GM18526 (cell line): ENCODE measurements around the gene DLG2.

Experiments used
- POLR2A ChIP-seq: IDR thresholded peaks from 3 replicates; pipeline ENCODE4 v1.6.1; 2011; ENCODE audit not compliant: insufficient read length; ENCODE audit errors: extremely low read depth

DLG2 gene

DNA sequence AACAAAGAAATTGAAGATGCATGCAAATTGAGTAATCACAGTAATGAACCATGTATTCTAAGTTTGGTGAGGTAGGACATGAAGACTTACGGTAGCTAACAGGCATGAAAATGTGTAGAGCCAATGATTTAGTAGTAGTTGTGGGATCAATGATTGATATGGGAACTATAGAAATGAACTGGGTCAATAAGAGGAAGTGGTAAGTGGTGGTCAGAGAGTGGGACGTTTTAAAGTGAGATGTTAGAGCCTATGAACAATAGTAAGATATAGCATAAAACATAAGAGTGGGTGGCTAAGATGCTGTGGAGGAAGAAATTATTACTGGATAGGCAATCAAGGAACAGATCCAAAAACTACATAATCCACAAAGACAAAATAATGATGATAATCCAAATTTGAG lies 45.0 kb downstream of the DLG2 start:
- no peak for TF ChIP-seq POLR2A

DNA sequence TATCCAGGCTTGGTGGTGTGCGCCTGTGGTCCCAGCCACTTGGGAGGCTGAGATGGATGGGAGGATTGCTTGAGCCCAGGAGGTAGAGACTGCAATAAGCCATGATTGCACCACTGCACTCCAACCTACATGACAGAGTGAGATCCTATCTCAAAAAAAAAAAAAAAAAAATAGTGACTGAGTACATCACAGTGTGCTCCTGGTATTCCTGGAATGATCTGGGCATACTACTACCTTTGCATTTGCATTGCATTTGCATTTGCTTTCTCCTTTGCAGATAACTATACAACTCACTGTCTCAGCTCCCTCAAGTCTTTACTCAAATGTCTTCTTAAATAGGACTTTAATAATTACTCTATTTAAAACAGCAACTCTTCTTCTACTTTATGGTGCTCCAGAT lies 51.8 kb downstream of the DLG2 start:
- TF ChIP-seq POLR2A: no peak

DNA sequence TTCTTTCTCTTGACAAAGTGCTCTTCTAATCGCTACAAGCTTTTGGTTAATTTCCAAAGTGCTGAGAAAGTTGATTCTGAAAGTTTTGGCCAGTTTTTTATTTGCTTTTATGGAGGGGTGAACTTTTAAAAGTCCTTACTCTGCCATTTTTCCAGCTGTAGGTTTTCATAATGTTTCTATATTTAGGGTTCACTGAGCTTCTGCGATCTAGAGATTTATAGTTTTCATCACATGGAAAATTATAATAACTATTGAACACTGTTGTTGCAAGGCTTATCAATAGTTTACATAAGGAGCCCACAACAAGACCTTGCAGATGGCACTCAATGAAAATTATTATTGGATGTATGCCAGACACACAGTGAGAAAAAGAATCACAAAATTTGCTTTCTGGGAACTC lies 55.1 kb downstream of the DLG2 start:
- TF ChIP-seq POLR2A: no peak

DNA sequence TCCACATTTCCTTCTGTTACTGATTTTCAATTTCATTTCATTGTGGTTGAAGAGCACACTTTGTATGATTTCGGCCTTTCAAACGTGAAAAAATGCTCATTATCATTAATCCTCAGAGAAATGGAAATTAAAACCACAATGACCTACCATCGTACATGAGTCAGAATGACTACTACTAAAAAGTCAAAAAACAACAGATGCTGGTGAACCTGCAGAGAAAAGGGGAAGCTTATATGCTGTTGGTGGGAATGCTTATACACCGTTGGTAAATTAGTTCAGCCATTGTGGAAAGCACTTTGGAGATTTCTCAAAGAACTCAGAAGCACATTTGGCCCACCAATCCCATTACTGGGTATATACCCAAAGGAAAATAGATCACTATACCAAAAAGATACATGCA lies 57.6 kb downstream of the DLG2 start:
- no peak for TF ChIP-seq POLR2A

DNA sequence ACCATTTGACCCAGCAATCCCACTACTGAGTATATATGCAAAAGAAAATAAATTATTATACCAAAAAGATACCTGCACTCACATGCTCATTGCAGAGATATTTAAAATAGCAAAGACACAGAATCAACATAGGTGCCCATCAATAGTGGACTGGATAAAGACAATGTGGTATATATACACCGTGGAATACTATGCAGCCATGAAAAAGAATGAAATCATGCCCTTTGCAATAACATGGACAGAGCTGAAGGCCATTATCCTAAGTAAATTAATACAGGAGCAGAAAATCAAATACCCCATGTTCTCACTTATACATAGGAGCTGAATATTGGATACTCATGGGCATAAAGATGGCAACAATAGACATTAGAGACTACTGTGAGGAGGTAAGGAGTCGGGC lies 68.7 kb downstream of the DLG2 start:
- TF ChIP-seq POLR2A: no peak

DNA sequence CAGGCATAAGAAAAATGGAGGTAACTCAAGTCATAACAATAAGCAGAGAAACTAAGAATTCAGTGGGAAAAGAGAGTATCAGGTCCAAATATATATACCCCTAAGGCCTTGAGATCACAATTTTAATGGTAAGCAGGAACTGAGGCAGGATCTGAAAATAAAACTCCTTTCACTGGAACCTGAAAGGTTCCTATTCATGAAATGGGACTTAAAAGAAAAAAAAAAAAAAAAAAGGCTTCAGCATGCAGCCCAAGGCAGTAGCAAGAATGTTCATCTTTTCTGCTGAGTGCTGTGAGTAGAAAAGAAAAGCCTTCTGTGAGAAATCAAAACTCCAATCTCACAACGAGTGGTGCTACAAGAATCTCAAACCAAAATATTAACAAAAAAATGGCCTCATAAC lies 75.3 kb downstream of the DLG2 start:
- TF ChIP-seq POLR2A: no peak

DNA sequence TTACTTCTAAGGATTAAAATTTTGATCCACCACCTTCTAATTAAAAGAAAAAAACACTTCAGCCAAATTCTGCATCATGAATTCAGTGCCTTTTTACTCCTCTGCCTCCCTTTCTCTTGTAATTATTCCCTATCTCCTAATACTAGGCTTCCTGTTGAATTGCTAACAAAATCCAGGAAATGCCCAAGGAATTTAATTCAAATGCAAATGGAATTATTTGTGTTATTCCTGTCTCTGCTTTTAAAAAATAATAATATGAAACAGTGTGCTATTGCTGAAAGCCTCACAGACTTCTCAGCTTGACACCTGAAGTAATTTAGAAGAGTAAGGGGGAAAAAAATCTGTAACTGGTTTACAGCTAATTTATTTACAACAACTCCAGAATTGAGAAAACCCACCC lies 85.5 kb downstream of the DLG2 start:
- no peak for TF ChIP-seq POLR2A

DNA sequence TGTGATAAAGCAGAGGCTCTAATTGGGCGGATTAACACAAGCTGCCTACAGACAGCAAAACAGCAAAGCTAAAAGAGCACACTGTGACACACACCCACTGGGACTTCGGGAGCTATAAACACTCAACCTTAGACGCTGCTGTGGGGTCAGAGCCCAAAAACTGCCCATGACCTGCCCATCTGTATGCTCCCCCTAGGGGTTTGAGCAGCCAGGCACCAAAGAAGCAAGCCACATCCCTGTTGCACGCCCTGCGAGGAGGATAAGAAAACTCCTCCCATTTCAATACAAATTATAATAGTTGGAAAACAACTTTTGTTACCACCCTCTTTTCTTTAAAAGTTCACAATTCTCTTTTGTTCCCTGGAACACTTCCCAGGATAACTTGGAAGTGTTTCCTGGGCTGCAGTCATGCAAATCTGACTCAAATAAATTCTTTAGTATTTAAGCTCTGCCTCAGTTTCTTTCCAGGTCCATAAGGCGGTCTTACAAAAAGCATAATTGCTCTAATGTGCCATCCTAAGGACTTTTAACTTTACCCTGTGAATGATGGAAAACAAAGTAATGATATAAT lies 86.4 kb downstream of the DLG2 start:
- TF ChIP-seq POLR2A: no peak

DNA sequence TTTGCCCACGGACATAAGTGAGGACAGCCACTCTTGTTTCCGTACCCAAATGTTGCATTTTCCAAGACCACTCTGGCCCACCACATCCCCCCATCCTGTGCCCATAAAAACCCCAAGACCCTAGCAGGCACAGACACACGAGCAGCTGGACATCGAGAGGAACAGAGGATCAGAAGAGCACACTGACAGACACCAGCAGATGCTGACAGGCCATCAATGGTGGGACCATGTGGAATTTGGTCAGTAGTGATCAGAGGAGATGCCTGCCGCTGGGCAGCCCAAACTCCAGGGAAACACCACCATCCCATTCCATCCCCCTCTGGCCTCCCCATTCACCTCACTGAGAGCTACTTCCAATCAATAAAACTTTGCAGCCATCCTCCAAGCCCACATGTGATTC lies 87.0 kb downstream of the DLG2 start:
- TF ChIP-seq POLR2A: no peak

DNA sequence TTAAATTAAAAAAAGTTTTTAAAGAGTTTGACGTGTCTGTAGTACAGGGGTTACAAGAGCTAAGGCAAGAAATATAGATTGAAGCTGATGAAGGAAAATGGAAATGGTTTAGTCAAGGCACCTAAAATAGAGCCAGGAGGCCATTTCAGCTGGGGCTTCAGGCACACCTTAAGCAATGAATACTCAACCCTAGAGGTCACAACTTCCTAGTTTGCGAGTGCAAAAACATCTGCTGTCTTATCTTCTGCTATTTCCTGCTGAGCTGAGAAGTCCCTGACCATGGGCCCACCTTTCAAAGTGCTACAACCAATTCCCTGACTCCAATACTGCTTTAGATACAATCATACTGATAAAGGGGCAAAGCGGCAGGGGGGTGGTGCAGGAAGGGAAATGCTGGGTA lies 87.4 kb downstream of the DLG2 start:
- no peak for TF ChIP-seq POLR2A

DNA sequence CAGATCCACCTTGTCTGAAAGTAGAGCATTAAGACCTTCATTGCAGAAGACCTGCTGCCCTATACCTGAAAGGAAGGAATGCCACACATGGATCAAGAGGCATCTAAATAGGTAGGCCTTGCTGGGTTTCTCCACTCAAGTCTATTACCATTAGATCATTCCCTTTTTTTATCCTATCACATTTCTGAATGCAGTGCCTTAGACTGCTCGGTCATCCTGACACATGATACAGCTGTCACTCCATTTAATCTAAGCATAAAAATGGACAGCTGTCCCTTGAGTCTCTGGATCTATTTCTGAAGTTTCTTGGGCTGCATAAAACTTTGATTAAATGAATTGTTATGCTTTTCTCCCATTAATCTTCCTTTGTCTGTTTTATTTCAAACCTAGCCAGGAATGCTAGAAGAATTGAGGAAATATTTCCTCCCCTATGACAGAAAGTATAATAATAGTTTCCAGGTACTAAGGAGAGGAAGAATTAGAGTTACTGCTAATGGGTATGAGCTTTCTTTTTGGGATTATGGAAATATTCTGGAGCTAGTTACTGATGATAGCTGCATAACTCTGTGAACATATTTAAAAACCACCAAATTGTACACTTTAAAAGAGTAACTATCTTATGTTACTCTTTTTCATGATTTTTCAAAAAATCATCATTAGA lies 88.0 kb downstream of the DLG2 start:
- TF ChIP-seq POLR2A: no peak

DNA sequence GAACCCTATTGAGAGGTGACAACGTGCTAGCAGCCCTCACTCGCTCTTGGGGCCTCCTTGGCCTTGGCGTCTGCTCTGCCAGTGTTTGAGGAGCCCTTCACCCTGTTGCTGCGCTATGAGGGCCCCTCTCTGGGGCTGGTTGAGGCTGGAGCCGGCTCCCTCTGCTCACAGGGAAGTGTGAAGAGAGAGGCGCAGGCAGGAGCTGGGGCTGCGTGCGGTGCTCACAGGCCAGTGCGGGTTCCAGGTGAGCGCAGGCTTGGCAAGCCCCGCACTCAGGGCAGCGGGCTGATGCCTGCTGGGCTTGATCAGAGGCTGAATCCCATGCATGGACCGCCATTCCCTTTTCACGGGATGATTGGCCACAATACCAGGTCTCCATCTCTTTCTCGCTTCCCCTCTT lies 90.7 kb downstream of the DLG2 start:
- TF ChIP-seq POLR2A: no peak

DNA sequence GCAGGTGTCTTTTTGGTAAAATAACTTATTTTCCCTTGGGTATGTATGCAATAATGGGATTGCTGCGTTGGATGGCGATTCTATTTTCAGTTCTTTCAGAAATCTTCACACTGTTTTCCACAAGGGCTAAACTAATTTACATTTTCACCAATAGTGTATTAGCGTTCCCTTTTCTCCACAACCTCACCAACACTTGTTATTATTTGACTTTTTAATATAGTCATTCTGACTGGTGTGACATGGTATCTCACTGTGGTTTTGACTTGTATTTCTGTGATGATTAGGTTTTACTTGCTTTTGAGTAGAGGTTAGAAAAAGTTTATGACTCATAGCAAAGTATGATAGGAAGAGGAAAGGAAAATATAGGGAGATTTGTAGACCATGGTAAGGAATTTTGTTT lies 92.3 kb downstream of the DLG2 start:
- TF ChIP-seq POLR2A: no peak

DNA sequence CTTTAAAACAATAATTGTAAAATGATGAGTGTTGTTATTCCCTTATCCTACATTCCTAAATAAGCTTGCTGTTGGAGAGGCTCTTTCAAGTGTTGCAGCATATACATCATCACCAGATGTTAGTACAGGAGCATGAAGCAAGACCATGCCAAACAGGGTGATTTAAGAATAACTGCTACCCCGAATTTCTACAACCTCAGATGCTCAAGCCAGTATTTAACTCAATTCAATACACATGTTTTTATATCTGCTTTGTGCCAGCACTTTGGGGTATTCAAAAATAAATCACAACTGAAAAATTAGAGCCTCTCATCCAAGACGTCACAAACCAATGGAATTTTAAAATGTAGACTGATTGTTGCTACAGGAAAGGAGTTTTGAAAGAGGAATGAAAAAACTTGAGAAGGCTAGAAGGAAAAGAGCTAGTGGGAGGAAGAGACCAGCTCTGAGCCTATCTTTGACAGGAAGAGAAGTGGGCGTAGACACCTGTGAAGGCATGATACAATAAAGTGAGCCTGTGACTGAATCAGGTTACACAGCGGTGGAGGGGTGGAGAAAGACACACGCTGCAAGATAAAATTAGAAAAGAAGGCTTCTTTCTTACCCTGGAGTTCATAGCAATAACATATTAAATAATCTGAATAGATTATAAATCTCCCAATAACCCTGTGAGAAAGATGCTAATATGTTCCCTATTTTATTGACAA lies 95.8 kb downstream of the DLG2 start:
- no peak for TF ChIP-seq POLR2A

DNA sequence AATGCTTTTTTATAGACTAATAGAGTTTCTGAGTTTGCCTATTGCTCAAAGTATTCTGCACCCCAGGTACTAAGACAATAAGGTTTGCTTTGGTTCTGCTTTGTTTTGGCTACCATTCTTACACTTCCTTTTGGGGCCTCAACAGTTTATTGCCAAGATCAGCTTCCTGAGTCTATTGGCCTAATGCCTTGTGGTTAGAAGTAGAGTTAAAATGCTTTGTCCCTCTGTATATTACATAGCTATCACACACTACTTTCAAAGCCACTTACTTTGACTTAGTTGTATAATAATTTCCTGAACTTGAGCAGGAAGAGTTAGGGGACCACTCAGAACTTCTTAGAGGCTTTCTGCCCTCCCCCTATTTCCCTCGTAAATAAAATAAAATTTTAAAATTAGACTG lies 96.5 kb downstream of the DLG2 start:
- no peak for TF ChIP-seq POLR2A

DNA sequence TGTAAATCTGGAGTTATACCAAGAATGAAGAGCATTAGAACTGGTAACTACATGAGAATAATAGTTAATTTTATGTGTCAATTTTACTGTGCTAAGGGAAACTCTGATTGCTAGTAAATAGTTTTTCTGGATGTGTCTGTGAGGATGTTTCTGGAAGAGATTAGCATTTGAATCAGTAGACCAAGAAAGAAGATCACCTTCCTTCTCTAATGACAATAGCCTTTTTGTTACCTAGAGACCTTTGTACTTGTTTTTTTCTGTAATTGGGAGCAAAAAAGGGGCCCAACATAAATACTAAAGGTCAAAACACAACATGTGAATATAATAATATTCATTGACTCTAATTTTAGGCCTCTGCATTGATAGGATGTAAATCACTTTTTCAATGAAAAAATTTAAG lies 100.6 kb downstream of the DLG2 start:
- no peak for TF ChIP-seq POLR2A

DNA sequence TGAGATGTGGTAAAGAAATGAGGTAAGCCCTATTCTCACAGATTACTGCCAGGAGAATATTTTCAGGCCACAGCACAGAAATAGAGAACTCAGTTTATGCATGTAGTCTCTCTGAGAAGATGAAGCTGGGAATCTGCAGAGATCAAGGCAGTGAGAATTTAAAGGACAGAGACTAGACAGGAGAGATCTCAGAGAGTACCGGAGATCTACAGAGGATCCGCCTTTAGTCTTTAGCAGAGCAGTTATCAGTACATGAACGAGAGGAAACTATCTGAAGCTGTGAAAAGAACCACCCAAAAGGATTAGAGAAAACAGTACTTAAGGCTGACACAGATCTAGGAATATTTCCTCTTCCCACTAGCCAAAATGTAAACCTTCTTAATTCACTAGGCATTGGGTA lies 101.5 kb downstream of the DLG2 start:
- TF ChIP-seq POLR2A: no peak
